C4-2B (cell line): ENCODE data around the gene RNF38.
"Not testable (repeated sequence)": the region's sequence is repeated elsewhere in the genome, so short reads cannot be mapped to it uniquely, and the experiment has no call there.

ENCODE experiments used
- H3K27ac ChIP-seq: fragments of 450-650 bp; 2 replicates; pipeline ENCODE4 v1.5.1; 2017
- CTCF ChIP-seq: fragments of 450-650 bp; conservative IDR thresholded peaks from 2 replicates; pipeline ENCODE4 v1.5.1; 2017; ENCODE audit warnings: mild to moderate bottlenecking
- ZFX ChIP-seq: fragments of 450-650 bp; IDR thresholded peaks from 2 replicates; pipeline ENCODE4 v1.6.1; 2017

Gene RNF38

GRCh38 chr9:36424289-36425055 is 24.4 kb upstream of the RNF38 start:
- TF ChIP-seq CTCF: no peak
- no peak for TF ChIP-seq ZFX
- H3K27ac ChIP-seq: no peak overlapping the region

GRCh38 chr9:36423206-36423605 is 23.1 kb upstream of the RNF38 start:
- no peak for TF ChIP-seq CTCF
- no peak for TF ChIP-seq ZFX
- H3K27ac ChIP-seq: no peak overlapping the region

GRCh38 chr9:36416890-36417289 is 16.8 kb upstream of the RNF38 start:
- peak overlapping the region; percentile 23 for H3K27ac ChIP-seq
- TF ChIP-seq ZFX (no peak), CTCF (no peak)

GRCh38 chr9:36415822-36416525 is 15.9 kb upstream of the RNF38 start:
- TF ChIP-seq CTCF (no peak), ZFX (no peak)
- no peak overlapping the region for H3K27ac ChIP-seq

GRCh38 chr9:36411410-36411809 is 11.3 kb upstream of the RNF38 start:
- H3K27ac ChIP-seq: not testable (repeated sequence)

GRCh38 chr9:36409076-36409475 is 9.0 kb upstream of the RNF38 start:
- H3K27ac ChIP-seq: not testable (repeated sequence)

GRCh38 chr9:36407122-36407723 is 7.2 kb upstream of the RNF38 start:
- TF ChIP-seq CTCF (peak; percentile 97), ZFX (no peak)

GRCh38 chr9:36402536-36402935 is 2.5 kb upstream of the RNF38 start:
- no peak overlapping the region for H3K27ac ChIP-seq
- TF ChIP-seq ZFX: no peak

More at GRCh38 chr9:36407122-36407723, 7.2 kb upstream of the RNF38 start:
- no peak overlapping the region; the same call in 1 of the 2 replicates for H3K27ac ChIP-seq
